ENCODE data around the gene ANKRD12.

Gene ANKRD12

DNA sequence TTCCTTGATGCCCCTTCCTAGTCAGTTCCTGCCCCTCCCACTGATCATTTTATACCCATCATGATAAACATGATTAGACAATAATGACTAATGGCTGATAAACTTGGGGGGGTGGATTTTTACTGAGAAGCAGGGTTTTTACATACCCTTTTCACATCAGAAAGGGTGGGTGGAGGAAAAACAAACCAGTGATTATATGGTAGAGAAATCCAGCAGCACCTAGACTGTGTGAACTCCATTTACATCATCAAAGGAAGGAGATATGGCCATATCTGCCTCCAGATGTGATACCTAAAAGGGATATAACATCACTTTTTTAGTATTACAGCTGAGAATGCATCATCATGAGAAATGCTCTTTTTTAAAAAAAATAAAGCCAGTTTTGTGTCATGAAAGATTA lies 89.9 kb downstream of the ANKRD12 start:
- no peak overlapping the region for H3K27ac Mint-ChIP-seq
- no peak for DNase-seq
- H3K9me3 Mint-ChIP-seq = peaks cover 7% of the 10 kb centered on the region
- no peak overlapping the region for H3K4me3 Mint-ChIP-seq
- peaks cover 74% of the 10 kb centered on the region for H3K36me3 Mint-ChIP-seq
- no peaks in the 10 kb centered on the region for H3K4me1 Mint-ChIP-seq
- H3K27me3 Mint-ChIP-seq = no peaks in the 10 kb centered on the region
- CTCF ChIA-PET = no interaction called here

DNA sequence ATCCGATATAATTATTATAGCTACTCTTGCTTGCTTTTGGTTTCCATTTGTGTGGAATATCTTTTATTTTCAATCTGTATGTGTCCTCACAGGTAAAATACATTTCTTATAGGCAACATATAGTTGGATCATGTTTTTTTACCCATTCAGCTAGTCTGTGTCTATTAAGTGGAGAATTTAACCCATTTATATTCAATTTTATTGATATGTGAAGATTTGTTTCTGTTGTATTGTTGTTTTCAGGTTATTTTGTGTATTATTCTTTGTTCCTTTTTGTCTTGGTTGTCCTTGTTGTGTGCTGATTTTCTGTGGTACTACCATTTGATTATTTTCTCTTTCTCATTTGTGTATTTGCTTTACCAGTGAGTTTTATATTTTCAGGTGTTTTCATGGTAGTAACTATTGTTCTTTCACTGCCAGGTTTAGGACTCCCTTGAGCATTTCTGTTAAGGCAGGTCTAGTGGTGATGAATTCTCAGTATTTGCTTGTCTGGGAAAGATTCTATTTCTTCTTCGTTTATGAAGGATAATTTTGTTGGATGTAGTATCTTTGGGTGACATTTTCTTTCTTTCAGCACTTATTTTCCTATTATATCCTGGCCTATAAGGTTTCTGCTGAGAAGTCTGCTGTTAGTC lies 95.4 kb downstream of the ANKRD12 start:
- peaks cover 81% of the 10 kb centered on the region for H3K36me3 Mint-ChIP-seq
- H3K4me3 Mint-ChIP-seq = no peak overlapping the region
- H3K4me1 Mint-ChIP-seq = no peaks in the 10 kb centered on the region
- CTCF ChIA-PET = no interaction called here
- no peak overlapping the region for H3K27ac Mint-ChIP-seq
- H3K27me3 Mint-ChIP-seq = no peaks in the 10 kb centered on the region
- DNase-seq = no peak
- peaks cover 24% of the 10 kb centered on the region for H3K9me3 Mint-ChIP-seq

GRCh38 chr18:9232977-9233376 lies 96.4 kb downstream of the ANKRD12 start:
- H3K9me3 Mint-ChIP-seq = peaks cover 24% of the 10 kb centered on the region
- H3K4me3 Mint-ChIP-seq = no peak overlapping the region
- H3K27ac Mint-ChIP-seq = no peak overlapping the region
- DNase-seq = no peak
- CTCF ChIA-PET = no interaction called here
- no peaks in the 10 kb centered on the region for H3K4me1 Mint-ChIP-seq
- no peaks in the 10 kb centered on the region for H3K27me3 Mint-ChIP-seq
- peaks cover 84% of the 10 kb centered on the region for H3K36me3 Mint-ChIP-seq

DNA sequence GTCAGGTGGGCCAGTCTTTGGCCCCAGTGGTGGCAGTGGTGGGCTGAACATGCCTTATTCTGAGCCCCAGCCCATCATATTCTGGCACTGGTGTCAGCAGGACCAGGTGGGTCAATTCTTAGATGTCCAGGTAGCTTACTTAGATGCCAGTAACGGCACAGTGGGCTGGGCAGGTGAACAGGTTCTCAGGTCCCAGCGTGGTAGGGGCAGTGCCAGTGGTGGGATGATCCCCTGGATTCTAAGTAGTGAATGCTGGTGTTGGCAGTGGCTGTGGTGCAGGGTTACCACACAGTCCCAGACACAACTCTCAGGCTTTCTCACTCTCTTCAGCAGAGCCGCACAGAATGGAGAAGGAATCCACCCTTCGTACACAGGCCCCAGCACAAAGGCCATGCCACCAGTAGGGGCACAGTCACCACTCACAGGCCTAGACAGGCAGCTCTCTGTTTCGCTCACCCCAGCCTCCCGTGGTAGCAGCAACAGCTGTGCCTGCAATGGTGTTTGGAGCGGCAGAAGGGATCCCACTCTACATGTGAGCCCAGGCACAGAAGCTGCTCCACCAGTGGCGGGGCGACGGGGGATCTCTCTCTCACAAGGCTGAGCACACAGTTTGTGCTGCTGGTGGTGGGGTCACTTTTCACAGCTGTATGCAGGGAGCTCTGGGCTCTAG lies 97.3 kb downstream of the ANKRD12 start:
- H3K27me3 Mint-ChIP-seq = no peaks in the 10 kb centered on the region
- CTCF ChIA-PET = no interaction called here

GRCh38 chr18:9234528-9234927 lies 97.9 kb downstream of the ANKRD12 start:
- no peaks in the 10 kb centered on the region for H3K27me3 Mint-ChIP-seq
- CTCF ChIA-PET = no interaction called here
- no peak overlapping the region for H3K27ac Mint-ChIP-seq
- peaks cover 24% of the 10 kb centered on the region for H3K9me3 Mint-ChIP-seq
- no peak for DNase-seq
- no peaks in the 10 kb centered on the region for H3K4me1 Mint-ChIP-seq
- no peak overlapping the region for H3K4me3 Mint-ChIP-seq
- H3K36me3 Mint-ChIP-seq = peaks cover 78% of the 10 kb centered on the region

More for the DNA sequence above, 97.3 kb downstream of the ANKRD12 start:
- Mint-ChIP-seq H3K4me1 (no peaks in the 10 kb centered on the region), H3K27ac (no peak overlapping the region), H3K36me3 (peaks cover 81% of the 10 kb centered on the region), H3K9me3 (peaks cover 24% of the 10 kb centered on the region), H3K4me3 (no peak overlapping the region)
- no peak for DNase-seq

GRCh38 chr18:9237981-9238380 lies 101.4 kb downstream of the ANKRD12 start:
- Mint-ChIP-seq H3K4me3 (no peak overlapping the region), H3K27ac (no peak overlapping the region), H3K4me1 (no peaks in the 10 kb centered on the region), H3K36me3 (peaks cover 53% of the 10 kb centered on the region), H3K27me3 (no peaks in the 10 kb centered on the region), H3K9me3 (peaks cover 6% of the 10 kb centered on the region)
- CTCF ChIA-PET = no interaction called here
- DNase-seq = no peak

- CTCF ChIA-PET = no interaction called here
- H3K4me3 Mint-ChIP-seq = no peak overlapping the region
- DNase-seq = no peak
- H3K9me3 Mint-ChIP-seq = no peaks in the 10 kb centered on the region
- H3K27me3 Mint-ChIP-seq = no peaks in the 10 kb centered on the region
- H3K36me3 Mint-ChIP-seq = peaks cover 55% of the 10 kb centered on the region
- H3K27ac Mint-ChIP-seq = no peak overlapping the region
- H3K4me1 Mint-ChIP-seq = peaks cover 5% of the 10 kb centered on the region
Observed at GRCh38 chr18:9239720-9240119, 103.1 kb downstream of the ANKRD12 start.

GRCh38 chr18:9240270-9240669 lies 103.7 kb downstream of the ANKRD12 start:
- no peaks in the 10 kb centered on the region for H3K9me3 Mint-ChIP-seq
- CTCF ChIA-PET = no interaction called here
- H3K27ac Mint-ChIP-seq = no peak overlapping the region
- H3K27me3 Mint-ChIP-seq = no peaks in the 10 kb centered on the region
- no peak overlapping the region for H3K4me3 Mint-ChIP-seq
- H3K36me3 Mint-ChIP-seq = peaks cover 51% of the 10 kb centered on the region
- DNase-seq = no peak
- H3K4me1 Mint-ChIP-seq = peaks cover 5% of the 10 kb centered on the region

DNA sequence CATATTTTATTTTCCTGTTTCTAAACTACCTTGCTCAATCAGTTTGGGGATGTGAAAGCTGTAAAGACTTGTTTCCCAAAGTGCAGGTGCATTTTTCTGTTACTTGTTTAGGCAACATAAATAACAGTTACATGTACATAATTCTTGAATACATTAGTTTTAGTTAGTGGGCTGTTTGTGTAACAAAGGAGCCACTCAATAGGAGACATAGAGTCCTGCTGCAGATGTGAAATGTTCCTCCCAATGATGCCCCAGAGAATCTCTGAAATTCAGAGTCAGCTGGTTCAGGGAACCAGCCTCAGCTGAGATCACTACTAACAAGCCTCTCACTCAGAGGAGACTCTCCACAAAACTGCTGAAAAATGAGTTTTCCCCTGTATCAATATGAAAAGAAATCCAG lies 106.4 kb downstream of the ANKRD12 start:
- Mint-ChIP-seq H3K27me3 (no peaks in the 10 kb centered on the region), H3K4me3 (no peak overlapping the region), H3K4me1 (peaks cover 5% of the 10 kb centered on the region), H3K36me3 (peaks cover 42% of the 10 kb centered on the region), H3K27ac (no peak overlapping the region), H3K9me3 (no peaks in the 10 kb centered on the region)
- CTCF ChIA-PET = no interaction called here
- DNase-seq = no peak

GRCh38 chr18:9244376-9244775 lies 107.8 kb downstream of the ANKRD12 start:
- DNase-seq = no peak
- CTCF ChIA-PET = no interaction called here
- no peaks in the 10 kb centered on the region for H3K9me3 Mint-ChIP-seq
- H3K4me1 Mint-ChIP-seq = peaks cover 5% of the 10 kb centered on the region
- peaks cover 40% of the 10 kb centered on the region for H3K36me3 Mint-ChIP-seq
- no peak overlapping the region for H3K4me3 Mint-ChIP-seq
- H3K27me3 Mint-ChIP-seq = no peaks in the 10 kb centered on the region
- no peak overlapping the region for H3K27ac Mint-ChIP-seq

DNA sequence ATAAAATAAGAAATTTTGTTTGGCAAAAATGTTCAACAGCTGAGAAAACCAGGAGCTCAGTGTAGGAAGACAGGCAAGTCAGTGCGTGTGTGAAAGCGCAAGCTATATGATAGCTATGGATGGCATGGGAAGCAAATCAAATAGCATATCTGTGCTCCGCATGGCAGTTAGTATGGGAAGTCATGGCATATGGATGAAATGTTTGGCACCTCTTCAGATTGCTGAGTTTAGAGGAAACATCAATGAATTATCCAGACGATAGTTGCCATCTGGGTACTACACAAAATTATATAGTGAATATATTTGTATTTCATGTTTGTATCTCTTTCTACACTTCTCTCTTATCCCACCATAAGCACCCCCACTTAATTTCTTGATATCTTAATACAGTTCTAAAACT lies 112.1 kb downstream of the ANKRD12 start:
- H3K4me1 Mint-ChIP-seq = peaks cover 3% of the 10 kb centered on the region
- H3K27me3 Mint-ChIP-seq = no peaks in the 10 kb centered on the region
- H3K9me3 Mint-ChIP-seq = no peaks in the 10 kb centered on the region
- no peak overlapping the region for H3K27ac Mint-ChIP-seq
- CTCF ChIA-PET = no interaction called here
- DNase-seq = no peak
- H3K36me3 Mint-ChIP-seq = peaks cover 52% of the 10 kb centered on the region
- H3K4me3 Mint-ChIP-seq = no peak overlapping the region

DNA sequence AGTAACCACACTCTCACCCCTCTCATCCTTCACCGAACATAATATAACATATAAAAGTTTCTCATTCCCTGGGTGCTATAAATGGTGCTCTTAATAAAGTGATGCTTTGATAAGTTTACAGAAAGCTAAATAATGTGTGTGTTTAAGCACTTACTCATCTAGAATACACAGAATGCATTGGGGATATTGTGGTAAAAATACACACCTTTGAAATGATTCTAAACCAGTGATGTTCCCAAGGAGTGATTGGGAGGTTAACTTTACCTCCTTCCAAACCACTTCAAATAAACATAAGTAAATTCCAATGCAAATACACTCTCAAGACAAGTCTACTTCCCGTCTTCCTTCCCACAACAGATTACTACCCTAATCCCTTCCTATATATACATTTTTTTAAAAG lies 112.7 kb downstream of the ANKRD12 start:
- Mint-ChIP-seq H3K36me3 (peaks cover 52% of the 10 kb centered on the region), H3K9me3 (no peaks in the 10 kb centered on the region), H3K27me3 (no peaks in the 10 kb centered on the region), H3K27ac (no peak overlapping the region), H3K4me3 (no peak overlapping the region), H3K4me1 (peaks cover 3% of the 10 kb centered on the region)
- DNase-seq = no peak
- CTCF ChIA-PET = no interaction called here

DNA sequence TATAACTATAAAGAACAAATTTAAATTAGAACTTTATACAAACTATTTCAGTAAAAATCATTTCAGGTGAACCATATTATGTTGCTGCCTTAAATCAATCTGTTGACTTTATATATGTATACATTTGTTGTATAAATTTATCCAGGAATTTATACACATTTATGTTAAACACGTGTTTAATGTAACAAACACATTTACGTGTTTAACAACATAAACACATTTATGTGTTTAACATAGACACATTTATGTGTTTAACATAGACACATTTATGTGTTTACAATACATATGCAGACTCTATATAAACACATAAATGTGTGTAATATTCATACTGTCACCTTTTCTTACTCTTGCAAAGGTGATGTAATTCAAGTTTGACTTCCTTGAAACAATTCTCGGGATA lies 122.6 kb downstream of the ANKRD12 start:
- no peaks in the 10 kb centered on the region for H3K9me3 Mint-ChIP-seq
- no peaks in the 10 kb centered on the region for H3K27me3 Mint-ChIP-seq
- CTCF ChIA-PET = no interaction called here
- H3K36me3 Mint-ChIP-seq = peaks cover 65% of the 10 kb centered on the region
- H3K4me1 Mint-ChIP-seq = no peaks in the 10 kb centered on the region
- no peak overlapping the region for H3K4me3 Mint-ChIP-seq
- no peak for DNase-seq
- H3K27ac Mint-ChIP-seq = no peak overlapping the region

- Mint-ChIP-seq H3K4me3 (no peak overlapping the region), H3K36me3 (peaks cover 62% of the 10 kb centered on the region), H3K9me3 (no peaks in the 10 kb centered on the region), H3K27ac (no peak overlapping the region), H3K4me1 (no peaks in the 10 kb centered on the region), H3K27me3 (no peaks in the 10 kb centered on the region)
- no peak for DNase-seq
- CTCF ChIA-PET = no interaction called here
Observed at GRCh38 chr18:9260388-9261380, 124.1 kb downstream of the ANKRD12 start.

DNA sequence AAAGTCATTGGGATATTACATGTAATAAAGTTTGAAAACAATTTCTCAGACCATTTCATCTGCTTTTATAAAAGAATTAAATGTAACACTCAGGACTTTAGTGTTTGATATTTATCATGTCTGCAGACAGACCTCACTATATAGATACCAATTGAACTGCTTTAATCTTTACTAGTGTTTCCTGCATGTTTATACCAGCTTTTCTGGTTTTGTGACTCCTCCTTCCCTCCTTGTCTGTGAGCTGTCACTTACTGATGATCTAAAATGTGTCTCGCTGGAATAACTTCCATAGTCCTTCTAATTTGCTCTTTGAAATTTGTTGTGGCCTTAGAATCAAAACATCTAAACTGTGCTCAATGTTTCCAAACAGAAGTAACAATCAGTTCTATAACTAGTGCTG lies 126.7 kb downstream of the ANKRD12 start:
- Mint-ChIP-seq H3K4me1 (no peaks in the 10 kb centered on the region), H3K9me3 (peaks cover 2% of the 10 kb centered on the region), H3K36me3 (peaks cover 51% of the 10 kb centered on the region), H3K27ac (no peak overlapping the region), H3K27me3 (no peaks in the 10 kb centered on the region), H3K4me3 (no peak overlapping the region)
- CTCF ChIA-PET = no interaction called here
- DNase-seq = no peak
